HUES6 (cell line): ENCODE results near the gene ARHGAP23.

Experiments used
- H3K27ac ChIP-seq: 2 replicates; pipeline ENCODE4 v1.7.0; 2013; ENCODE audit warnings: low read depth, mild to moderate bottlenecking, low read length, inconsistent platforms
- H3K27me3 ChIP-seq: 2 replicates; pipeline ENCODE4 v1.6.1; 2013; ENCODE audit warnings: low read length; ENCODE audit not compliant: control insufficient read depth, insufficient read depth
- H3K36me3 ChIP-seq: 2 replicates; pipeline ENCODE4 v1.6.1; 2013; ENCODE audit warnings: low read length; ENCODE audit not compliant: control insufficient read depth, insufficient read depth
- H3K4me1 ChIP-seq: 2 replicates; pipeline ENCODE4 v1.6.1; 2013; ENCODE audit warnings: low read length; ENCODE audit not compliant: control insufficient read depth, insufficient read depth
- H3K4me3 ChIP-seq: 2 replicates; pipeline ENCODE4 v1.5.1; 2013; ENCODE audit warnings: low read depth, low read length
- H3K9ac ChIP-seq: one replicate; pipeline ENCODE4 v1.6.1; 2013; ENCODE audit warnings: mild to moderate bottlenecking, low read length
- H3K9me3 ChIP-seq: 2 replicates; pipeline ENCODE4 v1.6.1; 2013; ENCODE audit warnings: low read depth, low read length; ENCODE audit not compliant: control insufficient read depth, insufficient read depth

ARHGAP23 gene

DNA sequence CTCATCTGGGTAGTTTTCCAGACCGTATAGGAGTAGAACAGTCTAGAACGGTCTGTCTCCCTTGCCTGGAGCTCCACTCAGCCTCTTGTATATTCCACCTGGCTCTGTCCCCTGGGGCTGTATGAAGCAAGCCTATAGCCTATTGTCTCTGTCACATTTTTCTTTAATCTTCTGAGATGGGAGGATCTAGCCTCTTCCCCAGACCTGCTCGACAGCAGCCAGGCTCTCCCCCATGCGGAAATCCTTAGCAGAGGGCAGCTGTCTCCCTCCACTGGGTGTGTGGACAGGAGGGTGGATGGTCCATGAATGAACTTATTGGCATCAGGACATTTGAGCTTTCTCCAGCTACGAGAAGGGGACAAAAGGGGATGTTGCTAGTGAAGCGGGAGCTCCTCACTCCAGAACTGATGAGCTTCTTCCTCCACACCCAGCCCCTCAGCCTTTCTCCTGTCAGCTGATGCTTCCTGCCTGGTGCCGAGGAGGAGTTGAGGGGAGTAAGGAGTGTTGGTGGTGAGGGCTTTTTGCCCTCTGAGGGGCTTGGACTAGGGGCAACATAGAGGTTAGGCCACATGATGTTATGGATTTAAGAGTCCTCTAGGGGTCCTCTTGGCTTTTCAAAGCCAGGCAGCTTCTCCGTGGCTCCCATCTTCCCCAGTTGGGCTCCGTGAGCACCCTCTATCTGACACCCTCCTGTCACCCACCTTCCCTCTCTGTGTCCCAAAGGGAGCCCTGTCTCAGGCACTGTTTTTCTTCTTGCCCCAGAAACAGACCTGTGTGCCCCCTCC is 28.0 kb downstream of the ARHGAP23 start:
- Histone ChIP-seq H3K9me3 (no peaks in the 10 kb centered on the region), H3K4me3 (0 out of 2 replicates have a peak overlapping the region, but pooled peaks have one; percentile 1), H3K27me3 (no peaks in the 10 kb centered on the region), H3K27ac (peak overlapping the region; percentile 35; the same call in 1 of the 2 replicates), H3K36me3 (peaks cover 33% of the 10 kb centered on the region), H3K4me1 (peaks cover 55% of the 10 kb centered on the region), H3K9ac (no peak overlapping the region)

- Histone ChIP-seq H3K9ac (no peak overlapping the region), H3K4me3 (no peak overlapping the region), H3K27ac (no peak overlapping the region), H3K9me3 (no peaks in the 10 kb centered on the region), H3K36me3 (peaks cover 40% of the 10 kb centered on the region), H3K27me3 (no peaks in the 10 kb centered on the region), H3K4me1 (peaks cover 44% of the 10 kb centered on the region)
Observed at GRCh38 chr17:38457577-38458371, 29.5 kb downstream of the ARHGAP23 start.

GRCh38 chr17:38458521-38458920 is 30.3 kb downstream of the ARHGAP23 start:
- Histone ChIP-seq H3K4me1 (peaks cover 38% of the 10 kb centered on the region), H3K36me3 (peaks cover 48% of the 10 kb centered on the region), H3K9ac (no peak overlapping the region)

DNA sequence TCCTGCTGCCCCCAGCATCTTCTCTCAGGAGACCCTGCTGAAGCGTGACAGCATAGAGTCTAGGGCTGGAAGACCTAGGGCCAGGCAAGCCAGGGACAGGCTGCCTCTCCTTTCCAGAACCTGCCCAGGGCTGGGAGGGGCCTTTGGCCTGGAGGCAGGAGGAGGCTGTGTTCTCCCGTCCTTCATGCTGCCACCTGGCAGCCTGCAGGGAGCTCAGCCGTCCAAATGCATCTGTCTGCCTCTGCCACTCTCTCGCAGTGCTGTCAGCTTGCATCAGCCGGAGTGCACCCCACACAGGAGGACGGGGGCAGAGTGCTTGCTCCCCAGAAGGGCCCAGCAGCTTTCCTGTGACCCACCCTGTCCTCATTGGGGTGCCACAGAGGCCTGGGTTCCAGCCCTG is 31.3 kb downstream of the ARHGAP23 start:
- peaks cover 36% of the 10 kb centered on the region for H3K4me1 ChIP-seq
- peaks cover 57% of the 10 kb centered on the region for H3K36me3 ChIP-seq
- H3K27ac ChIP-seq: no peak overlapping the region

More at GRCh38 chr17:38458521-38458920, 30.3 kb downstream of the ARHGAP23 start:
- Histone ChIP-seq H3K9me3 (no peaks in the 10 kb centered on the region), H3K4me3 (no peak overlapping the region), H3K27ac (no peak overlapping the region), H3K27me3 (no peaks in the 10 kb centered on the region)

GRCh38 chr17:38460082-38460715 is 31.9 kb downstream of the ARHGAP23 start:
- Histone ChIP-seq H3K4me3 (no peak overlapping the region), H3K36me3 (peaks cover 59% of the 10 kb centered on the region), H3K9me3 (no peaks in the 10 kb centered on the region), H3K27me3 (no peaks in the 10 kb centered on the region), H3K9ac (no peak overlapping the region), H3K4me1 (peaks cover 33% of the 10 kb centered on the region), H3K27ac (no peak overlapping the region)

More for the DNA sequence above, 31.3 kb downstream of the ARHGAP23 start:
- Histone ChIP-seq H3K27me3 (no peaks in the 10 kb centered on the region), H3K9ac (no peak overlapping the region), H3K4me3 (no peak overlapping the region), H3K9me3 (no peaks in the 10 kb centered on the region)

DNA sequence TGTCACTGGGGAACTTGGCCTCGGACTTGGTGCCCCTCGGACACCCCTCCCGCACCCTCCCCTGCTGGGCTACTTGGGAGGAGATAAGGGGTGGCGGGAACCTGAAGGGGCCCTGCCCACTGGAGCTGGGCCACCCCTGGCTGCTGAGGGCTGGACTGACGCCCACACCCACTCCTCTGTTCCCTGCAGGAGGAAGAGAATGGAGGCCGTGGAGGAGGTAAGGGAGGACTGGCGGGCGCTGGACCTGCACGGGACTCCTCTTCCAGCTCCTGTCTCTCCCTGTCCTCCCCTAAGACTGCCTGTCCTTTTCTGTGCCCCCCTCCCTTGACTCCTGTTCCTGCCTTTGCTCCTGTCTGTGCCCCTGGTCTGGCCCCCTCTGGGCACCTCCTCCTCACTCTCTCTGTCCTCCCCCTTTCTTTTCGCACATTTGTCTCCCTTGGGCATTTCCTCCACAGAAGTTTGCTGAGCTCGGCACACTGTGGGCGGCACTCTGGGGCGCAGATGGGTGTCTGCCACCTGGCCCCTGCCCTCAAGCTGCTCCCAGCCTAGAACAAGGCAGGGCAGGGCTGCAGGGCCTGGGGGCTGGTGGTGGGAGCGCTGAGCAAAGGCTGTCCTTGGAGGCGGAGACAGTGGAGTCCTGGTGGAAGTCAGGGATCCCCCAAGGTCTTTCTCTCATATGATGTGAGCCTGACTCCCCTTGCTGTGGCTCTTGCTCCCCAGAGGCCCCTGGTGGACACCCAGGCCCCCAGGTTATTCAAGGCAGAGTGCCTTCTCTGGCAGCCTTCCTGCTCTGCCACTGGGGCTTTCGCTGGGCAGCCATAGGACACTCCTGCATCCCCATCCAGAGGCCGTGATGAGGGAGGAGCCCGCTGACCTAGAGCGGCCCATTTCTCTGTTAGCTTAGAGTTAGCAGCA is 32.7 kb downstream of the ARHGAP23 start:
- Histone ChIP-seq H3K27me3 (no peaks in the 10 kb centered on the region), H3K27ac (no peak overlapping the region), H3K9me3 (no peaks in the 10 kb centered on the region), H3K36me3 (peaks cover 67% of the 10 kb centered on the region), H3K9ac (no peak overlapping the region), H3K4me1 (peaks cover 28% of the 10 kb centered on the region), H3K4me3 (no peak overlapping the region)

GRCh38 chr17:38461683-38462082 is 33.4 kb downstream of the ARHGAP23 start:
- H3K9me3 ChIP-seq: no peaks in the 10 kb centered on the region
- H3K36me3 ChIP-seq: peaks cover 73% of the 10 kb centered on the region
- no peaks in the 10 kb centered on the region for H3K27me3 ChIP-seq
- H3K4me1 ChIP-seq: peaks cover 21% of the 10 kb centered on the region; the same call in 1 of the 2 replicates
- no peak overlapping the region for H3K27ac ChIP-seq
- no peak overlapping the region for H3K4me3 ChIP-seq
- H3K9ac ChIP-seq: no peak overlapping the region

DNA sequence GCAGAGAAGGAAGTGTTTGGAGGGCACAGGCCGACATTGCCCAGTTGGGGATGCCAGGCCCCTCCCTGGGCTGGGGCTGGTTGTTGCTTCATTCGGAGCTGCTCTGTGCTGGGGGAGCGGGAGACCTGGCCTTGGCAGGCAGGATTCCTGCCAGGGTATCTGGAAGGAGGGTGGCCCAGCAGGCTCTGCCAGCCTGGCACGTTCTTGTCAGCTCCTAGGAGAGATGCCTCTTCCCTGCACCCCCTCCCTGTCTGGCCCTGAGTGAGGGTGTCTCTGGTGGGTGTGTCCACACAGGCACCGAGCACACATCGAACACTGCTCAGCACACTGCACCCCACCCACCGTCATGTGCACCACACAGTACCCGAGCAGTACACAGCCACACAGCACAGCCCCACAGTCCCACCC is 35.2 kb downstream of the ARHGAP23 start:
- Histone ChIP-seq H3K27ac (no peak overlapping the region), H3K36me3 (peaks cover 81% of the 10 kb centered on the region)

DNA sequence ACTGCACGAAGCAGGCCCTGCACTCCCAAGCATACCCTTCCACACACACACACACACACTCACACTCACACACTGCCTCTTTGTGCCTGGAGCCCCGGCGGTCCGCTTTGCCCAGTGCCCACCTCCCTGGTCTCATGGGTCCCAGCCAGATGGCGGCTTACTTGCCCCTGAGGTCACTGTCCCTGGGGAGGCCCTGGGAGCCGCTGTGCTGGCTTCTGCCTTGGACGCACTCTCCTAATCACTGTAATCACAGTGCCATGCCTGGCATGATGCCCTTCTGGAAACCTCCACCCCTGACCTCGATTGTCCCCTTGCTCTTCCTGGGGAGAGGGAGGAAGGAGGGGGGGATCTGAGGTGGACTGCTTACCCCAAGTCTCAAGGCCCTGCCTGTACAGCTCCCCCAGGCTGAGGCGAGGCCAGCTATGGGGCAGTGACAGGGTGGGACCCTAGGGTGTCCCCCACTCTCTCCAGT is 36.0 kb downstream of the ARHGAP23 start:
- Histone ChIP-seq H3K27ac (no peak overlapping the region), H3K9me3 (no peaks in the 10 kb centered on the region), H3K4me3 (no peak overlapping the region), H3K27me3 (no peaks in the 10 kb centered on the region), H3K36me3 (peaks cover 83% of the 10 kb centered on the region), H3K4me1 (peaks cover 18% of the 10 kb centered on the region; the same call in 1 of the 2 replicates), H3K9ac (no peak overlapping the region)

More for the DNA sequence above, 35.2 kb downstream of the ARHGAP23 start:
- Histone ChIP-seq H3K9ac (no peak overlapping the region), H3K4me3 (no peak overlapping the region), H3K27me3 (no peaks in the 10 kb centered on the region), H3K4me1 (peaks cover 21% of the 10 kb centered on the region; the same call in 1 of the 2 replicates), H3K9me3 (no peaks in the 10 kb centered on the region)
